T-helper 2 cell (primary cell): Measurements from ENCODE around the gene LRRC56.
"Not testable (repeated sequence)": the region's sequence is repeated elsewhere in the genome, so short reads cannot be mapped to it uniquely, and the experiment has no call there.

Experiments used
- DNase-seq, 5 experiments: peaks; one replicate each; pipeline versions ENCODE4 v3.0.0 to v3.0.0-alpha.2; 2012 to 2022

The LRRC56 gene

DNA sequence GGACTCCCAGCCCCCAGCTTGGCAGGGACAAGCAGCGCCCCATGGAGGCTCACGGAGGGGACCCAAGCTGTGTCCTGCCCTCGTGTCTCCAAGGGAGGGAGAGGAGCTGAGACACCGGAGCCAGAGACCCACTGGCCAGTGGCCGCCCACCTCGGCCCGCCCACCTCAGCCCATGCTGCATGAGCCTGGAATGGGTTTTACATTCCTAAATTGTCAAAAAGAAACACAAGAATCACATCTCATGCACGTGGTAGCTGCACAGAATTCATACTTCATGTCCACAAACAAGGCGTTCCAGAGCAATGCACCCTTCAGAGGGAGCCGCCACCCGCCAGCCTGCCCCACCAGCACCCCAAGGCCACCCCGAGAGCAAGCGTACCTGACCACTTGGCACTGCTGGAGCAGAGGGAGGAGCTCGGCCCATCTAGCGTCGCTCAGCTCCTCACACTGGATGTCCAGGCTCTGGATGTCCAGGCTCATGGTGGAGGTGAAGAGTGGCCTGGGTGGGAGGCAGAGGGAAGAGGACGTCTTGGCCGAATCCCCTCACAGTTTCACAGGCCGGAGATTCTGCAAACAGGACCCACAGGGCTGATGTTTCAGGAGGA, 35.5 kb upstream of the LRRC56 start:
- no peak for DNase-seq

DNA sequence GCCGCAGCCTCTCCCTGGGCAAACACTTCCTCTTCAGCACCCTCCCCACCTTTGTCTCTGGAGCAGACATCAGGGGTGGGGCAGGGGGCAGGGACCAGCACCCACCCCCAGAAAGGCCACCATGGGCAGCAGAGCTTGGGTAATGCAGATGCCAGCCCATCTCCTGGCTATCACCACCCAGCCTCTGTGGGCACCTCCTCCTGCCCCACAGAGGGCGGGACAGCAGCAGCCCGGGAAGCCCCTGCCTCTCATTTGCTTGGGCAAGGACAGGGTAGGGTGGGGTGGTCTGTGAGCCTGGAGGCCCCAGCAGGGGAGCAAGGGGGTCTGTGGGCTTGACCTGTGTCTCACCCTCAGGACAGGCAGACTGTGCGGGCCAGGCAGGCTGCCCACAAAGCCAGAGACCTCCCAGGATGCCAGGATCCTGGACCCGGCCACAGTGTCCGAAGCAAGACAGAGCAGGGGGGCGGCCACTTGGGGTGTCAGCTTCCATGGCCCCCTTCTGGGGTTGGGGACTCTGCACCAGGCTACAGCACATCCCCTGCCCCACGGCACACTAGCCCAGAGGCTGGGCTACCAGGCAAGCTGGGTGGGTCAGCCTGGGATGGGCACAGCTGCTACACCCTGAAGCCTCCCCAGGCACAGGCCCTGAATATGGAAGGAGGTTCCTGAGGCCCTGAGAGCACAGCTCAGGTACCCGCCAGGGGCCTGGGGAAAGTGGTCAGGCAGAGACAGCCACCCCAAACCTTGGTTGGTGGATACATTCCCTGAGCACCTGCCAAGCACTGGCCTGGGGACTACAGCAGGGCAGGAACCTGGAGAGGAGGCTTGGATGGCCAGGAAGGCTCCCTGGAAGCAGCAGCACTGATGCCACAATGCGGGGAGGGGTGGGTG, 34.8 kb upstream of the LRRC56 start:
- DNase-seq: no peak

GRCh38 chr11:503179-503981, 33.9 kb upstream of the LRRC56 start:
- peak in 1 of 5 experiments; percentile 75 for DNase-seq

DNA sequence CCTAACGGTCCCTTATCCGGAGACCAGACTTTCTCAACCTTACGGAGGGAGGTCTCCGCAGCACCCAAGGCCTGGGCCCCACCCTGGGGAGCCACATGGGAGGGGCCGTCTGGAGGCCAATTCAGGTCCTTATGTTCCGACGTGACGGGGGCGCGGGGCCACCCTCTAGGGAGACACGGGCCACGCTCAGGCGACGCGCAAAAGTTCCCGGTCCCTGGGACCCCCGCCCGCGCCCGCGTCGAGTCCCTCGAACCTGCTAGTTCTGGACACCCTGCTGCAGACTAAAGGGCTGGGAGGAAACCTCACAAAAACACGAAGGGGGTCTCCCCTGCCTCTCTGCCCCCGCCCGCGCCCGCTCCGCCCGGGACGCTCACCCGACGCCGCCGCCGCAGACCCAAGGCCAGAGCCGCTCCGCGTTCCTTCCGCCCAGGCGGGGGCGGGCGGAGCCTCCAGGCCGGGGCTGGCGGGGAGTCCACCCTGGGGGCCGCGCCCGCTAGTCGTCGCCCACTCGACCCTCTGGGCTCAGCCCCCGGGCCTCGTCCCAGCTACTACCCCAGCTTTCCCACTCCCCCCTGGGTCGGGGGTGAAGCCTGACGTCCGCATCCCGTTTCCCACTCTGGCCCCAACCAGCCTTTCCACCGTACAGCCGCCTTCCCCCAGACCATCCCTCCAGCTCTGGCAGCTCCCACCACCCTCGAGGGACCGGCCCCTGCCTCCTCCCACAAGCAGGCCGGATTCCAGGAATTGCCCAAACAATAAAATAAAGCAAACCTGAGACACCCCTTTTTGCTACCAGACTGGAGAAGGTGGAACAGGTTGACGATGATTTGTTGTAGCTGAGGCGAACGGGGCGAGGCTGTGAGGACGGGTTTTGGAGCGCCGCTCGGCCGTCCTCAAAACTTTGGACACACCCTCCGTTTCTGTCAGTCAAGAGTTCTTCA, 33.0 kb upstream of the LRRC56 start:
- no peak for DNase-seq

DNA sequence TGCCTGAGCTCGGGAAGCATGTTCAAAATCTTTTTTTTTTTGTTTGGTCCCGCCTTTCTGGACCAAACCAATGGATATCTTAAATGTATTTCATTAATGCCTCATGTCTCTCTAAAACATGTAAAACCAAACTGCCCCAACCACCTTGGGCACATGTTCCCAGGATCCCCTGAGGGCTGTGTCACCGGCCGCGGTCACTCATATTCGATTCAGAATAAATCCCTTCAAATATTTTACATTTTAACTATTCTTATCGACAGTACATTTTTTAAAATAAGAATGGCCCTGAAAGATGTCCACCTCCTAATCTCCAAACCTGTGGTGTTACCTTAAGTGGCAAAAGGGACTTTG, 32.4 kb upstream of the LRRC56 start:
- no peak for DNase-seq

- peak; percentile 95 to 98 (median 96) for DNase-seq
Observed at GRCh38 chr11:506238-506994, 30.9 kb upstream of the LRRC56 start.

GRCh38 chr11:506995-507726, 30.2 kb upstream of the LRRC56 start, which contains the start of gene RNH1:
Gene RNH1, minus strand, starts transcription at chr11:507242. Its CDS starts 5,080 bp downstream, at chr11:502162.
- DNase-seq: peak; percentile 94 to 100 (median 99)

DNA sequence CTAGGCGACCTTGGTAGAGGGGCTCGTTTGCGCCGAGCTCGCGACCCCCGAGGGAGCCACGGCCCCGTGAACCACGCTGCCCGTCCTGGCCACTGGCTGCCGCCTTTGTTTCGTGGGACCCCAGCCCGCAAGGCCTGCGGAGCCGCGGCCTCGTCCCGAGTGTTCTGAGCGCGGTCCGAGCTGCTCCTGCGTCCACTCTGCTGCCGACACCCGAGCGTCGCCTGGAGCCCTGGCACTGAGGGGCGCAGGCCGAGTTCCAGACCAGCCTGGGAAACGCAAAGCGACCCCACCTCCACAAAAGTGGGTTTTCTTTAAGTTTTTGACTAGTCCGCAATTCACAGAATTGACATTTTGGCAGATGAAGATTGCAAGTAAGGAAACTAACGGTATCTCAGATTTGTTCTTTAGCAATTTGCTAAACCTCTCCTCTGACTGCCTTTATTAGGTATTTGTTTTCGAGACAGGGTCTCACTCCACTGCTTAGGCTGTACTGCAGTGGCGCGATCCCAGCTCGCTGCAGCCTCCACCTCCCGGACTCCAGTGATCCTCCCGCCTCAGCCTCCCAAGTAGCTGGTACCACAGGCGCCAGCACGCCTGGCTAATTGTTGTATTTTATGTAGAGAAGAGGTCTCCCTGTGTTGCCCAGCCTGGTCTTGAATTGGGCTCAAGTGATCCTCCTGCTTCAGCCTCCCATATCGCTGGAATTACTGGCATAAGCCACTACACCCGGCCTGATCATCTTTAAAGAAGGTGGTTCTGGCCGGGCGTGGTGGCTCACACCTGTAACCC, 29.4 kb upstream of the LRRC56 start:
- DNase-seq: no peak

GRCh38 chr11:508956-509355, 28.4 kb upstream of the LRRC56 start:
- DNase-seq: no peak

- no peak for DNase-seq
Observed at GRCh38 chr11:512761-513595, 24.3 kb upstream of the LRRC56 start.

GRCh38 chr11:514606-515005, 22.7 kb upstream of the LRRC56 start:
- DNase-seq: no peak

DNA sequence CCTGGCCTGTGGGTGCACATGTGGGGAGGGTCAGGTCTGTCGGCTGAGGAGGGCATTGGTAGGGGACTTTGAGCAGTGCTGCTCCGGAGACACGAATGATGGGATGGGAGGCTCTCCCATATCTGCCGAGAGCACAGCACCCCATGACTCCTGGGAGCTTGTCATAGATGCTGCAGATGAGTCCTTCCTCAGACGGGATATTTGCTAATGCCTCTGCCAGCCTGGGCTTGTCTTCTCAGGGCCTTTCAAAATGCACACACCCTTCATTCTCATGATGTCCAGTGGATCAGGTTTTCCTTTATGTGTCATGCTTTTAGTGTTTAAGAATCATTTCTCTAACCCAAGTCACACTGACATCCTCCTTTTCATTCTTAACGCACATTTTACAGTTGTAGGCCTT, 22.2 kb upstream of the LRRC56 start:
- DNase-seq: no peak

- no peak for DNase-seq
Observed at GRCh38 chr11:516400-516799, 20.9 kb upstream of the LRRC56 start.

- DNase-seq: not testable (repeated sequence)
Observed at GRCh38 chr11:516918-517685, 20.2 kb upstream of the LRRC56 start.

GRCh38 chr11:518463-519202, 18.7 kb upstream of the LRRC56 start:
- DNase-seq: peak; percentile 69 to 91 (median 81)

DNA sequence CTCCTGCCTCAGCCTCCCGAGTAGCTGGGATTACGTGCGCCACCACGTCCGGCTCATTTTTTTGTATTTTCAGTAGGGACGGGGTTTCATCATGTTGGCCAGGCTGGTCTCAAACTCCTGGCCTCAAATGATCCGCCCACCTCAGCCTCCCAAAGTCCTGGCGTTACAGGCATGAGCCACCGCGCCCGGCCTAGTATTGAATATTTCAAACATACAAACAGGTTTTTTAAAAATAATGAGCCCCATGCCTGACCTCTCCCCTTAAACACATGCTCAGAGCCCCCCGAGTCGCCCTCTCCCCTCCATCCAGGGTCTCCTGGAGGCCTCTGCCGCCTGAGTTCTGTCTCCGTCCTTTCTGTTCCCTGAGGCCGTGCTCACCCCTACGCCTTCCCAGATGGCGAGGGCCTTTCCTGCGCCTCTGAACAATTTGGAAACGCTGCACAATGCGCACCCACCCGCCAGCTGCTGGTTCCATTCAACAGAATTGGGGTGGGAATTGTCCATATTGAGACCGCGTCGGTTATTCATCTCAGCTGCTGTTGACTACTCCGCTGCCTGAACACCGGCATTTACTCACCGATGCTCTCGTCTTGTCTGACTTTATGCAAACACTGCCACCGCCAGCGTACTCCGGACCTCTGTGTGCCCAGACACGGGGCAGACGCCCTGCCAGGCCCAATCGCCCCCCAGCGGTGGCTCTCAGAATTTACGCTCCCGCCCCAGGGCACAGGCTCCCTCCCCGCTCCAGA, 16.7 kb upstream of the LRRC56 start:
- DNase-seq: no peak
